Gastroesophageal sphincter (tissue), 3 donors: ENCODE data around the gene HBS1L.

Source experiments
- EP300 ChIP-seq: sonication (generic); formaldehyde crosslinking; IDR thresholded peaks from one replicate; pipeline ENCODE4 v1.6.1; 2017; ENCODE audit warnings: antibody characterized with exemption, mild to moderate bottlenecking
- TF ChIP-seq, protein P1 (sequence below), 4 experiments: fragments of 200-600 bp in 2 of 4; fragments of 450-650 bp in 2 of 4; sonication (generic) in 1 of 4; IDR thresholded peaks; one replicate each; pipeline ENCODE4 v1.5.1; 2017 to 2019; ENCODE audit warnings: antibody characterized with exemption in 4 of 4, mild to moderate bottlenecking in 2 of 4, moderate library complexity in 2 of 4

DNA sequence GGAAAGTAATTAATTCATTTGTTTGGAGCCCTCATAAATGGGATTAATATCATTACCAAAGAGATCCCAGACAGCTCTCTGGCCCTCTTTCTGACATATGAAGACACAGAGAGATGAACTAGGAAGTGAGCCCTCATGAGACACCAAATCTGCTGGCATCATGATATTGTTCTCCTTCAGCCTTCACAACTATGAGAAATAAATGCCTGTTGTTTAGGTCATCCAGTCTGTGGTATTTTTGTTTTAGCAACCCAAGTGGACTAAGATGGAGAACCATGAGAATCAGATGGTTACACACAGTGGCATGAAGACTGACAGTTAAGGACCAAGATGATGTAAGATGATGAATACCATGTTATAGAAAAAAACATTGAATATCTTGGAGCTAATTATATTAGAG lies 16.9 kb upstream of the HBS1L start:
- no peak for TF ChIP-seq EP300
- TF ChIP-seq, protein P1, sequence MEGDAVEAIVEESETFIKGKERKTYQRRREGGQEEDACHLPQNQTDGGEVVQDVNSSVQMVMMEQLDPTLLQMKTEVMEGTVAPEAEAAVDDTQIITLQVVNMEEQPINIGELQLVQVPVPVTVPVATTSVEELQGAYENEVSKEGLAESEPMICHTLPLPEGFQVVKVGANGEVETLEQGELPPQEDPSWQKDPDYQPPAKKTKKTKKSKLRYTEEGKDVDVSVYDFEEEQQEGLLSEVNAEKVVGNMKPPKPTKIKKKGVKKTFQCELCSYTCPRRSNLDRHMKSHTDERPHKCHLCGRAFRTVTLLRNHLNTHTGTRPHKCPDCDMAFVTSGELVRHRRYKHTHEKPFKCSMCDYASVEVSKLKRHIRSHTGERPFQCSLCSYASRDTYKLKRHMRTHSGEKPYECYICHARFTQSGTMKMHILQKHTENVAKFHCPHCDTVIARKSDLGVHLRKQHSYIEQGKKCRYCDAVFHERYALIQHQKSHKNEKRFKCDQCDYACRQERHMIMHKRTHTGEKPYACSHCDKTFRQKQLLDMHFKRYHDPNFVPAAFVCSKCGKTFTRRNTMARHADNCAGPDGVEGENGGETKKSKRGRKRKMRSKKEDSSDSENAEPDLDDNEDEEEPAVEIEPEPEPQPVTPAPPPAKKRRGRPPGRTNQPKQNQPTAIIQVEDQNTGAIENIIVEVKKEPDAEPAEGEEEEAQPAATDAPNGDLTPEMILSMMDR (IDR thresholded peaks at IDR 0.05) = no peak
